Suprapubic skin (tissue), 4 donors: ENCODE results near the gene HTR1D. TPM values are rescaled to one million over a fixed set of nuclear protein-coding genes. Genes with fewer than 3 reads are reported as not detected.
"Not testable (repeated sequence)": the region's sequence is repeated elsewhere in the genome, so short reads cannot be mapped to it uniquely, and the experiment has no call there.

Source experiments
- DNase-seq, 2 donors: peaks; one replicate each; pipeline ENCODE4 v3.0.0-alpha.2; 2019; ENCODE audit warnings: low spot score in 2 of 2
- H3K27ac ChIP-seq: fragments of 200-600 bp; sonication (generic); one replicate; pipeline ENCODE4 v1.5.1; 2019
- H3K27me3 ChIP-seq: fragments of 200-600 bp; sonication (generic); one replicate; pipeline ENCODE4 v1.5.1; 2019
- H3K36me3 ChIP-seq: fragments of 200-600 bp; sonication (generic); one replicate; pipeline ENCODE4 v1.5.1; 2019
- H3K4me1 ChIP-seq: fragments of 200-600 bp; sonication (generic); one replicate; pipeline ENCODE4 v1.5.1; 2019
- H3K4me3 ChIP-seq: fragments of 200-600 bp; sonication (generic); one replicate; pipeline ENCODE4 v1.5.1; 2019; ENCODE audit warnings: mild to moderate bottlenecking
- H3K9me3 ChIP-seq: fragments of 200-600 bp; sonication (generic); one replicate; pipeline ENCODE4 v1.5.1; 2019
- CTCF ChIP-seq, 2 donors: fragments of 200-600 bp in 1 of 2; fragments of 450-650 bp in 1 of 2; sonication (generic) in 1 of 2; IDR thresholded peaks; one replicate each; pipeline ENCODE4 v1.5.1; 2016 to 2019; ENCODE audit warnings: antibody characterized with exemption in 2 of 2, mild to moderate bottlenecking in 1 of 2, moderate library complexity in 1 of 2
- EP300 ChIP-seq: sonication (generic); formaldehyde crosslinking; IDR thresholded peaks from one replicate; pipeline ENCODE4 v1.6.1; 2017; ENCODE audit warnings: antibody characterized with exemption
- POLR2A ChIP-seq, 2 donors: fragments of 450-650 bp; IDR thresholded peaks; one replicate each; pipeline ENCODE4 v1.6.1; 2017; ENCODE audit warnings: antibody characterized with exemption in 2 of 2, mild to moderate bottlenecking in 2 of 2, moderate library complexity in 2 of 2
- POLR2AphosphoS5 ChIP-seq, 3 donors: sonication (generic); formaldehyde crosslinking; IDR thresholded peaks; one replicate each; pipeline ENCODE4 v1.6.1; 2017; ENCODE audit warnings: antibody characterized with exemption in 3 of 3
- WGBS: methylation state at CpG from one replicate; pipeline ENCODE4 v1.1.5; 2018; 5-methylcytosine and 5-hydroxymethylcytosine counted together
- total RNA-seq, 4 donors: library from RNA; depleted of rRNA; stranded (reverse); fragments of >200 nt; gene quantifications; one replicate each; pipeline ENCODE4 v1.1.0, GENCODE V29; 2016

HTR1D gene
- total RNA-seq, 4 donors from 2014 or later, result not detected

DNA sequence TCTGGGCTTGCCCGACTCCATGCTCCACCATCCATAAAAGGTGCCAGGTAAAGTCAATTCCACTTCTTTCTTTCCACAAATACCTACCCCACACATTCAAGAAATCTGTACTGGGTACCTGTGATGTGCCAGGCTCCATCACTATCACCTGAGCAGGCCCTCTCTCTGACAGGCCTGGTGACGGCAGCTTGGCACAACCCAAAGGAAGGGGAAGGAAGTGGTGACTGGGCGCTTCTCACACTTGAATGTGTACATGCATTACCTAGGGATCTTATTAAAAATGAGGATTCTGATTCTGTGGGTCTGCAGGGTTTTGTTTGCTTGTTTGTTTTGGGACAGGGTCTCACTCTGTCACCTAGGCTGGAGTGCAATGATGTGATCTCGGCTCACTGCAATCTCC is 7.5 kb downstream of the HTR1D start:
- WGBS, result 89% methylated on average over 4 of the region's 4 CpGs
- H3K27me3 ChIP-seq, result peaks cover 31% of the 10 kb centered on the region
- H3K4me1 ChIP-seq, result no peaks in the 10 kb centered on the region
- no peak overlapping the region for H3K4me3 ChIP-seq
- no peaks in the 10 kb centered on the region for H3K9me3 ChIP-seq
- no peak for DNase-seq
- TF ChIP-seq CTCF (IDR thresholded peaks at IDR 0.05) (no peak), POLR2AphosphoS5 (IDR thresholded peaks at IDR 0.05) (no peak), EP300 (no peak)
- no peaks in the 10 kb centered on the region for H3K36me3 ChIP-seq
- H3K27ac ChIP-seq, result no peak overlapping the region

DNA sequence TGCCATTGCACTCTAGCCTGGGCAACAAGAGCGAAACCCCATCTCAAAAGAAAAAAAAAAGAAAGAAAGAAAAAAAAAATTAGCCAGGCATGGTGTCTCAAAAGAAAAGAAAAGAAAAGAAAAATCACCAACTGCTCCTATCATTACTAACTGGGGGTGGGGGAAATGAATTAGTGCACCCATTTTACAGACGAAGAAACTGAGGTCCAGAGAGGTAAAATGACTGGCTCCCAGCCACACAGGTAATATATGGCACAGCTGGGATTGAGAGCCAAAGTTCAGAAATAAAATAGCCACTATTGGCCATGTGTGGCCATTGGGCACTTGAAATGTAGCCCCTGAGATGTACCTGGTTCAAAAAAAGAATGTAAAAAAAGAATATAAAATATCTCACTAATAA is 8.8 kb downstream of the HTR1D start:
- TF ChIP-seq EP300 (no peak), POLR2A (IDR thresholded peaks at IDR 0.05) (no peak), POLR2AphosphoS5 (IDR thresholded peaks at IDR 0.05) (no peak), CTCF (IDR thresholded peaks at IDR 0.05) (no peak)
- Histone ChIP-seq H3K4me3 (no peak overlapping the region), H3K27ac (no peak overlapping the region), H3K36me3 (no peaks in the 10 kb centered on the region), H3K27me3 (peaks cover 30% of the 10 kb centered on the region), H3K9me3 (no peaks in the 10 kb centered on the region), H3K4me1 (no peaks in the 10 kb centered on the region)
- DNase-seq, result no peak
- 87% methylated on average over 2 of the region's 2 CpGs for WGBS

DNA sequence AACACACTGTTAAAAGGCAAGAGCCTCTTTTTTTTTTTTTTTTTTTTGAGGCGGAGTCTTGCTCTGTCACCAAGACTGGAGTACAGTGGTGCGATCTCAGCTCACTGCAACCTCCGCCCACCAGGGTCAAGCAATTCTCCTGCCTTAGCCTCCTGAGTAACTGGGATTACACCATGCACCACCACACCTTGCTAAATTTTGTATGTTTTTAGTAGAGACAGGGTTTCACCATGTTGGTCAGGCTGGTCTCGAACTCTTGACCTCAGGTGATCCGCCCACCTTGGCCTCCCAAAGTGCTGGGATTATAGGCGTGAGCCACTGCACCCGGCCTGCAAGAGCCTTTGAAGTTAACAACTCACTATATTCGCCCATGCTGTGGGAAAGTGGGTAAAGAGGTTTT is 9.6 kb downstream of the HTR1D start:
- H3K27me3 ChIP-seq, result peaks cover 30% of the 10 kb centered on the region
- H3K9me3 ChIP-seq, DNase-seq, H3K27ac ChIP-seq, H3K4me1 ChIP-seq, H3K4me3 ChIP-seq, H3K36me3 ChIP-seq: not testable (repeated sequence)
- 81% methylated on average over 8 of the region's 8 CpGs for WGBS

DNA sequence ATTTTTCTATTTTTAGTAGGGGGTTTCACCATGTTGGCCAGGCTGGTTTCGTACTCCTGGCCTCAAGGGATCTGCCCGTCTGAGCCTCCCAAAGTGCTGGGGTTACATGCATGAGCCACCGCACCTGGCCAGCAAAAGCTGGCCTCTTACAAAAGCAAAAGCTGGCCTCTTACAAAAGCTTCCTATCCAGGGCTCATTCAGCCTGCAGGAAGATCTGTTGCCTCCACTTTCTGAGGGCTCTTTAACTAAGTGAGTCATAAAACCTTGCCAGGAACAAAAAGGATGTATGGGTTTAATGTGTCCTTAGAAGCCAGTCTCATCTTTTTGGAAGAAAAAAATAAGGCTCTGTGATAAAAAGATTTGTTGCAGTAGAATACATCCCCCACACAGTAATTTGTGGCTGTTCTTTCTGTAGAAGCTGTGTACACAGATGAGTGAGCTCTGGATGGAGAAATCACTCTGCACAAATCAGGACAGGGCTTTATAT is 15.0 kb downstream of the HTR1D start:
- no peaks in the 10 kb centered on the region for H3K27me3 ChIP-seq
- WGBS, result 71% methylated on average over 1 of the region's 3 CpGs
- no peaks in the 10 kb centered on the region for H3K4me1 ChIP-seq
- no peaks in the 10 kb centered on the region for H3K36me3 ChIP-seq
- TF ChIP-seq POLR2A (IDR thresholded peaks at IDR 0.05), result no peak
- TF ChIP-seq EP300, result no peak
- no peak for TF ChIP-seq CTCF (IDR thresholded peaks at IDR 0.05)
- TF ChIP-seq POLR2AphosphoS5 (IDR thresholded peaks at IDR 0.05), result no peak
- no peak for DNase-seq
- no peak overlapping the region for H3K27ac ChIP-seq
- no peaks in the 10 kb centered on the region for H3K9me3 ChIP-seq
- no peak overlapping the region for H3K4me3 ChIP-seq

- 80% methylated on average over 1 of the region's 1 CpG for WGBS
- Histone ChIP-seq H3K36me3 (no peaks in the 10 kb centered on the region), H3K4me1 (no peaks in the 10 kb centered on the region), H3K27ac (no peak overlapping the region), H3K27me3 (no peaks in the 10 kb centered on the region), H3K9me3 (no peaks in the 10 kb centered on the region), H3K4me3 (no peak overlapping the region)
- no peak for DNase-seq
- TF ChIP-seq POLR2A (IDR thresholded peaks at IDR 0.05) (no peak), POLR2AphosphoS5 (IDR thresholded peaks at IDR 0.05) (no peak), CTCF (IDR thresholded peaks at IDR 0.05) (no peak), EP300 (no peak)
These were observed 16.4 kb downstream of the HTR1D start for GRCh38 chr1:23200883-23201282.

DNA sequence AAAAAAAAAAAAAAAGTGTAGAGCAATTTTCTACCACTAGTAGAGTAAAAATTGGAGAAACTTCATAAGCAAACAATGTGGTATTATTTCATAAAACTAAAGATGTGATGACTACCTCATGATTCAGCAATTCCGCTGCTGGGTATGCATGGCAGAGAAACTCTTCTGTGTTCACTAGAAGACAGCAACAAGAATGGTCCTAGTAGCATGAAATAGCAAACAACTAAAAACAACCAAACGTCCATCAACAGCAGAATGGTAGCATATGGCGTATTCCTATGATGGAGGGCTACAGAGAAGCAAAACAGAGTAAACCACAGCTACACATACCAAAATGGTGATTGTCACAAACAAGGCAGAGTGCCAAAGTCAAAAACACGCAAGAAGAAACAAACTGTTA is 18.9 kb downstream of the HTR1D start:
- Histone ChIP-seq H3K36me3 (no peaks in the 10 kb centered on the region), H3K27ac (no peak overlapping the region), H3K27me3 (no peaks in the 10 kb centered on the region), H3K9me3 (no peaks in the 10 kb centered on the region), H3K4me3 (no peak overlapping the region), H3K4me1 (no peaks in the 10 kb centered on the region)
- DNase-seq, result no peak
- 68% methylated on average over 4 of the region's 4 CpGs for WGBS
- TF ChIP-seq POLR2AphosphoS5 (IDR thresholded peaks at IDR 0.05), result no peak
- TF ChIP-seq POLR2A (IDR thresholded peaks at IDR 0.05), result no peak
- no peak for TF ChIP-seq CTCF (IDR thresholded peaks at IDR 0.05)
- no peak for TF ChIP-seq EP300
